Transverse colon (tissue), 4 donors: Measurements from ENCODE around the gene CXXC1. TPM values are rescaled to one million over a fixed set of nuclear protein-coding genes. Genes with fewer than 3 reads are reported as not detected.
A peak's percentile ranks its signal among the peaks of the same experiment; 100 is the strongest.

Experiments used
- DNase-seq: peaks from one replicate; pipeline ENCODE4 v3.0.0-alpha.2; 2019
- H3K27ac ChIP-seq, 4 donors: fragments of 200-600 bp; sonication (generic); 2 replicates each; pipeline ENCODE4 v1.5.1; 2016 to 2018; ENCODE audit warnings: inconsistent platforms in 4 of 4
- H3K27me3 ChIP-seq: fragments of 200-600 bp; sonication (generic); 2 replicates; pipeline ENCODE4 v1.5.1; 2017; ENCODE audit warnings: inconsistent platforms
- H3K36me3 ChIP-seq, 4 donors: fragments of 200-600 bp; sonication (generic); 2 replicates each; pipeline ENCODE4 v1.5.1; 2017 to 2019; ENCODE audit warnings: inconsistent platforms in 4 of 4
- H3K4me1 ChIP-seq, 4 donors: fragments of 200-600 bp; sonication (generic); 2 replicates each; pipeline ENCODE4 v1.5.1; 2017 to 2020; ENCODE audit warnings: inconsistent platforms in 4 of 4
- H3K4me3 ChIP-seq, 4 donors: fragments of 200-600 bp; sonication (generic); 1 replicate in 1 of 4; 2 replicates in 3 of 4; pipeline versions ENCODE4 v1.5.1 to v1.6.1; 2017 to 2019; ENCODE audit warnings: inconsistent platforms in 4 of 4
- H3K9me3 ChIP-seq, 2 donors: fragments of 200-600 bp; sonication (generic); 2 replicates each; pipeline ENCODE4 v1.5.1; 2017 to 2019; ENCODE audit warnings: inconsistent platforms in 2 of 2
- EP300 ChIP-seq: sonication (generic); formaldehyde crosslinking; IDR thresholded peaks from one replicate; pipeline ENCODE4 v1.6.1; 2017; ENCODE audit warnings: antibody characterized with exemption, low read depth
- POLR2A ChIP-seq: fragments of 450-650 bp; IDR thresholded peaks from one replicate; pipeline ENCODE4 v1.6.1; 2016; ENCODE audit warnings: antibody characterized with exemption, mild to moderate bottlenecking, moderate library complexity
- POLR2AphosphoS5 ChIP-seq, 3 donors: sonication (generic); formaldehyde crosslinking; IDR thresholded peaks; one replicate each; pipeline ENCODE4 v1.6.1; 2016; ENCODE audit warnings: antibody characterized with exemption in 3 of 3
- WGBS, 2 donors: methylation state at CpG; one replicate each; pipeline ENCODE4 v1.1.5; 2018; ENCODE audit warnings: low coverage in 1 of 2; 5-methylcytosine and 5-hydroxymethylcytosine counted together
- in situ Hi-C, 4 donors: fragments of 200-750 bp; cut with MboI; loops; one replicate each; pipeline versions ENCODE4 v1.15.0 to v1.15.1; 2017; ENCODE audit warnings: low sequenced_read_pairs in 3 of 4, low pct_ligation_motif_present in 1 of 4, low pct_unique_long_range_greater_than_20kb in 1 of 4
- intact Hi-C: fragments of 100-400 bp; cut with DNase I; formaldehyde crosslinking; loops from one replicate; pipeline ENCODE4 v1.15.1; 2023; ENCODE audit warnings: low total_unique reads
- total RNA-seq, 4 donors: library from RNA; depleted of rRNA; stranded (reverse); fragments of >200 nt; gene quantifications; one replicate each; pipeline ENCODE4 v1.1.0, GENCODE V29; 2016
- TF ChIP-seq, protein P1 (sequence below), 5 experiments: fragments of 200-600 bp in 3 of 5; fragments of 450-650 bp in 2 of 5; sonication (generic) in 3 of 5; IDR thresholded peaks; 1 replicate in 2 of 5; 2 replicates in 3 of 5; pipeline ENCODE4 v1.5.1; 2016 to 2017; ENCODE audit warnings: antibody characterized with exemption in 5 of 5, inconsistent platforms in 3 of 5, mild to moderate bottlenecking in 2 of 5, moderate library complexity in 1 of 5

Gene CXXC1
- total RNA-seq, 4 donors from 2014 or later = 68.9 to 234 (median 117) TPM

- peak overlapping the region; percentile 35 to 71 (median 42) for H3K27ac ChIP-seq
- in situ Hi-C loops (loop anchor here in 1 of 4 donors (25.0 kb wide), 1 partner anchor 904 kb away; no protein-coding TSS in a partner anchor), intact Hi-C loops (no loop called here)
- H3K4me1 ChIP-seq = peaks cover 0 to 14% (median 5%) of the 10 kb centered on the region in 4 donors
- no peaks in the 10 kb centered on the region for H3K36me3 ChIP-seq
- peaks cover 32% of the 10 kb centered on the region for H3K27me3 ChIP-seq
- H3K9me3 ChIP-seq = peaks cover 5% of the 10 kb centered on the region in 2 donors
- H3K4me3 ChIP-seq = peak overlapping the region; percentile 10 to 54 (median 36)
- peak in 2 of 3 donors; percentile 28 to 68 for TF ChIP-seq POLR2AphosphoS5 (IDR thresholded peaks at IDR 0.05)
- TF ChIP-seq EP300 = no peak
- 3 to 11% methylated on average over 20 to 26 of the region's 26 CpGs for WGBS, 2 donors
- DNase-seq = peak; percentile 95
Observed at GRCh38 chr18:50307738-50308470, 20.4 kb upstream of the CXXC1 start.

GRCh38 chr18:50307400-50307737 is 19.9 kb upstream of the CXXC1 start:
- no peaks in the 10 kb centered on the region for H3K36me3 ChIP-seq
- H3K4me1 ChIP-seq = peaks cover 0 to 14% (median 5%) of the 10 kb centered on the region in 4 donors
- in situ Hi-C loops = loop anchor here in 1 of 4 donors (25.0 kb wide), 1 partner anchor 905 kb away; no protein-coding TSS in a partner anchor
- TF ChIP-seq POLR2A (no peak), EP300 (no peak)
- TF ChIP-seq, protein P1, sequence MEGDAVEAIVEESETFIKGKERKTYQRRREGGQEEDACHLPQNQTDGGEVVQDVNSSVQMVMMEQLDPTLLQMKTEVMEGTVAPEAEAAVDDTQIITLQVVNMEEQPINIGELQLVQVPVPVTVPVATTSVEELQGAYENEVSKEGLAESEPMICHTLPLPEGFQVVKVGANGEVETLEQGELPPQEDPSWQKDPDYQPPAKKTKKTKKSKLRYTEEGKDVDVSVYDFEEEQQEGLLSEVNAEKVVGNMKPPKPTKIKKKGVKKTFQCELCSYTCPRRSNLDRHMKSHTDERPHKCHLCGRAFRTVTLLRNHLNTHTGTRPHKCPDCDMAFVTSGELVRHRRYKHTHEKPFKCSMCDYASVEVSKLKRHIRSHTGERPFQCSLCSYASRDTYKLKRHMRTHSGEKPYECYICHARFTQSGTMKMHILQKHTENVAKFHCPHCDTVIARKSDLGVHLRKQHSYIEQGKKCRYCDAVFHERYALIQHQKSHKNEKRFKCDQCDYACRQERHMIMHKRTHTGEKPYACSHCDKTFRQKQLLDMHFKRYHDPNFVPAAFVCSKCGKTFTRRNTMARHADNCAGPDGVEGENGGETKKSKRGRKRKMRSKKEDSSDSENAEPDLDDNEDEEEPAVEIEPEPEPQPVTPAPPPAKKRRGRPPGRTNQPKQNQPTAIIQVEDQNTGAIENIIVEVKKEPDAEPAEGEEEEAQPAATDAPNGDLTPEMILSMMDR (IDR thresholded peaks at IDR 0.05) = no peak
- H3K9me3 ChIP-seq = peaks cover 5% of the 10 kb centered on the region in 2 donors
- DNase-seq = no peak
- WGBS, 2 donors = 0% methylated on average over 8 of the region's 8 CpGs; no CpG with 5 or more reads in 1 of the 2 donors
- H3K4me3 ChIP-seq = peak overlapping the region; percentile 10 to 54 (median 36)
- H3K27ac ChIP-seq = peak overlapping the region in 2 of 4 donors; percentile 13 to 71
- intact Hi-C loops = no loop called here
- H3K27me3 ChIP-seq = peaks cover 37% of the 10 kb centered on the region

DNA sequence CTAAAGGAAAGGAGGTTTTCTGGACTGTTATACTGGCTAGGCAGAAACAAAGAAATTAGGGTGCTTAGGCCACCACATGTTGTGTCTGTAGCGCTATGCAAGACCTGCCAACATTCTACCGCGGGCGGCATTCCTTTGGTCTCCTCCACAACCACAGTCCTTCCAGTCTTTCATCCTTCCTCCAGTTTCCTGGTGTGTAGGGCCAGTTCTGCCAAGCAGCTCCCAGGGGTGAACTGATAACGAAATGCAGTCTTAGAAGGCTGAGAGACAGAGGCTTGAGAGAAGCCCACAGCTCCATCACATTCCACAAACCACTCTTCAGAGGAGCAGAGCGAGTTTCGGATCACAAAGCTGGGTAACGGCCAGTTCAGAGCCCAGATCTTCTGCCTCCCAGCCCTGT is 19.5 kb upstream of the CXXC1 start:
- intact Hi-C loops = no loop called here
- H3K4me3 ChIP-seq = peak overlapping the region in 1 of 4 donors; percentile 54
- 40 to 72% methylated on average over 1 to 8 of the region's 8 CpGs for WGBS, 2 donors

GRCh38 chr18:50301074-50301473 is 13.6 kb upstream of the CXXC1 start:
- intact Hi-C loops = no loop called here
- peaks cover 62% of the 10 kb centered on the region for H3K27me3 ChIP-seq

More for the DNA sequence above, 19.5 kb upstream of the CXXC1 start:
- in situ Hi-C loops = loop anchor here in 1 of 4 donors (25.0 kb wide), 1 partner anchor 905 kb away; no protein-coding TSS in a partner anchor
- no peak for DNase-seq
- Histone ChIP-seq H3K27ac (no peak overlapping the region), H3K36me3 (no peaks in the 10 kb centered on the region), H3K27me3 (peaks cover 40% of the 10 kb centered on the region), H3K4me1 (peaks cover 0 to 14% (median 5%) of the 10 kb centered on the region in 4 donors), H3K9me3 (peaks cover 5% of the 10 kb centered on the region in 2 donors)
- no peak for TF ChIP-seq POLR2A
- no peak for TF ChIP-seq EP300
- TF ChIP-seq POLR2AphosphoS5 (IDR thresholded peaks at IDR 0.05) = no peak
- TF ChIP-seq, protein P1 (IDR thresholded peaks at IDR 0.05) = no peak

More at GRCh38 chr18:50301074-50301473, 13.6 kb upstream of the CXXC1 start:
- no peak for DNase-seq
- Histone ChIP-seq H3K9me3 (peaks cover 5% of the 10 kb centered on the region in 2 donors), H3K27ac (no peak overlapping the region), H3K4me3 (no peak overlapping the region), H3K4me1 (peaks cover 4 to 14% (median 8%) of the 10 kb centered on the region in 4 donors), H3K36me3 (no peaks in the 10 kb centered on the region)
- TF ChIP-seq, protein P1 (IDR thresholded peaks at IDR 0.05) = no peak
- TF ChIP-seq POLR2A (no peak), POLR2AphosphoS5 (IDR thresholded peaks at IDR 0.05) (no peak), EP300 (no peak)
- WGBS, 2 donors = 52 to 80% methylated on average over 1 to 5 of the region's 5 CpGs
- in situ Hi-C loops = loop anchor here in 1 of 4 donors (25.0 kb wide), 1 partner anchor 911 kb away; no protein-coding TSS in a partner anchor
